Kidney capillary endothelial cell (primary cell): Measurements from ENCODE around the gene PRRX1.

ENCODE experiments used
- DNase-seq: peaks from one replicate; pipeline ENCODE4 v3.0.0-alpha.2; 2018; ENCODE audit warnings: low spot score

The PRRX1 gene

GRCh38 chr1:170664093-170664827 is at the start of gene PRRX1:
Gene PRRX1 (plus strand): TSS chr1:170664131. CDS start chr1:170664219, 88 bp downstream.
- no peak for DNase-seq

DNA sequence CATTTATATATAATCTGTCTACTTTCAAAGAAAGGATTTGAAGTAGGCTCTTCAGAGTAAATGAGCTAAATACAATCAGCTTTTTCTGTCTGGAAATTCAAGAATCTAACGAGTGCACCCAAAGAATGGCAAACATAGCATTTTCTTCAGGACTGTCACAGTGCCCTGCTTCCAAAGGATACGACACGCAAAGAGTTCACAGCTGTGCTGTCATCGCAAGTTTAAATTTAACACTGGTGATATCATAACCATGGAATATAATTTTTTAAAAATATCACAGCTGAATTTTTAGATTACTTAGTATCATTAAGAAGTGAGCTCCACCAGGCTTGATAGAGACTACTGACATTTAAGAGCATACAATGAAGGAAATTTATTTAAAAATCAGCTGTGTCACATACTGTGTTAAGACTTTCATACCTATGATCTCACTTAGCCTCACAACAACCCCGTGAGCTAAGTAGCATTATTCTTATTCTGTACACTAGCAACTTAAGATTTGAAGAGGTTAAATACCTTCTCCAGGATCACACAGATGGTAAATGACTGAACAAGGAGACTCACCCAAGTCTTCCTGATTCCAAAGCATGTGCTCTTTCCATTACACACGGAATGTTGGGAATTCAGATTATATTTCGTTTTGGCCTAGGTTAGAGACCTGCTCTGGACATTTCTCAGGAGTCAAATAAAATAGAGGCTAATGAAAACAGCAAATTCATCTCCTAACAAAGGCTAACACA is 46.2 kb upstream of the PRRX1 start:
- no peak for DNase-seq

- DNase-seq: no peak
These were observed 45.5 kb upstream of the PRRX1 start for GRCh38 chr1:170618421-170618820.

GRCh38 chr1:170619241-170620028 is 44.5 kb upstream of the PRRX1 start:
- peak; percentile 67 for DNase-seq

DNA sequence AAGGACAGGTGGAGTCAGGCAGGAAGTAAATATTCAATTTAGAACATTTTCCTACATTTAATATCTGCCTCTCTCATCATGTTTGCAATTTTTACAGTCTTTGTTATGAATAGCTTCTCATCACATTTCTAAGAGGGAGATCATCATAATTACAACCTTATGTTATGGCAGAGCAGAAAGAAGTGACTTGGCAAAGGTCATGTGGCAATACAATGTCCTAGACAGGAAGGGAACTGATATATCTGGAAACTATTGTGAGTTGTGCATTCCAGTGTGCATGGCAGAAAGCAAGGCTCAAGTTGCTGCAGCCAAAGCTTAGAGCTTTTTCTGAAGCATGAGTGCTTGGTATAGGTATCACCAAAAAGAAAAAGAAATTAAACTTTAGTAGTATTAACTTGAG is 43.8 kb upstream of the PRRX1 start:
- peak; percentile 51 for DNase-seq

- DNase-seq: peak; percentile 66
These were observed 40.8 kb upstream of the PRRX1 start for GRCh38 chr1:170623171-170623570.

DNA sequence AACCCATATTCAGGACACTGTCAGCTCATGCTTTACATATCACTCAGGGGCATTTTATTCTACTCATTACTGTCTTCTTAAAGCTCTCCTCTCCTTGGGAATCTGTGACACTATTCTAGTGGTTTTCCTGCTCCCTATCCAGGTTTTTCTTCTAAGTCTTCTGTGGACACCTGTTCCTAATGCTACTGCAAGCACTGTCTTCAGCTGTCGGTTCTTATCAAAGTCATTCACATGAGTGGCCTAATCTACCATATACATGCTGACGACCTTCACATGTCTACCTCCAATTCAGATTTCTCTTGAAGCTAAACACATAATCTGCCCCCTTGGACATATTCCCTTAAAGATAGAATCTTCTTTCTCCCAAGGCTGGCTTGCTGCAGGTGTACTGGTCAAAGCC is 39.8 kb upstream of the PRRX1 start:
- no peak for DNase-seq

DNA sequence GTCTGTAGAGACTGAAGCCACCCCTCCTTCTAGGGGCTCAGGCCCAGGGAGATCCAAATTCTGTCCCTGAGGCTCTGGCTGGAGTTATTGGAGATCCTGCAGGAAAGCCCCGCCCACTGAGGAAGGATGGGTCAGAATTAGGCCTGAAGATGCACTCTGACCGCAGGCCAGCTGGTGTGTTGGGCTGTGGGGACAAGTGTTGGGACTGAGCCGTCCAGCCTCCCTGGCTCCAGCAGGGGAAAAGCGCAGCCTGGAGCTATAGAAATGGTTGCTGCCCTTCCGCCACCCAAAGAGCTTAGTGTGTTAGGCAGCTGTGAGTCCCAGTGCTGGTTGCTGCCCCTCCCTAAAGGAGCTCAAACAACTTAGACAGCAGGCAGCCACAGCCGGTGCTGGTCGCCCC is 33.0 kb upstream of the PRRX1 start:
- no peak for DNase-seq

- peak; percentile 46 for DNase-seq
These were observed 29.6 kb upstream of the PRRX1 start for GRCh38 chr1:170634293-170634692.

DNA sequence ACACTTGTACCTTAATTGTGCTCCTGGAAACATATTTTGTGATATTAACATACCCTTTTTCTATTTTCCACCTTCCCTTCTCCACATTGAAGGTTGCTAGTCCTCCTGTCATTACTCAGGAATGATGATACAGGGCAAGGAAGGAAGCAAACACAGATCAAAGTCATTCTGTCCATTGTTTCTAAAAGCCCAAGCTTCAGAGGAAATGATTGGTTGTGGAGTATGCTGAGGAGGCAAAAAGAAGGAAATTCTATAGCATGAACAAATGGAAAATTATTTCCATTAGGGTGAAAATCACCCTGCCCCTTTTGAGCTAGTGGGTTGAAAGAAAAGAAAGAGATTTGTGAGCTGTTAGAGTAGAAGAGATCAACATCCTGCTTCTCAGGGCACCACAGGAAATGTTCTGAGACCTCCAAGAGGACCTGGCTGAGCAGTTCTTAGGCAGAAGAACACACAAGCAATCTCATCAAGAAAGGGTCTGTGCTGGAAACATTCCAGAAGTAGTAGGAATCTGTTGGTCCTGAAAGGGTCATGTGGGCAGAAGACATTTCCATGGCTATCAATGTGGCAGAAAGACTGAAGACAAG is 29.0 kb upstream of the PRRX1 start:
- peak; percentile 80 for DNase-seq

- no peak for DNase-seq
These were observed 23.4 kb upstream of the PRRX1 start for GRCh38 chr1:170640581-170640980.

DNA sequence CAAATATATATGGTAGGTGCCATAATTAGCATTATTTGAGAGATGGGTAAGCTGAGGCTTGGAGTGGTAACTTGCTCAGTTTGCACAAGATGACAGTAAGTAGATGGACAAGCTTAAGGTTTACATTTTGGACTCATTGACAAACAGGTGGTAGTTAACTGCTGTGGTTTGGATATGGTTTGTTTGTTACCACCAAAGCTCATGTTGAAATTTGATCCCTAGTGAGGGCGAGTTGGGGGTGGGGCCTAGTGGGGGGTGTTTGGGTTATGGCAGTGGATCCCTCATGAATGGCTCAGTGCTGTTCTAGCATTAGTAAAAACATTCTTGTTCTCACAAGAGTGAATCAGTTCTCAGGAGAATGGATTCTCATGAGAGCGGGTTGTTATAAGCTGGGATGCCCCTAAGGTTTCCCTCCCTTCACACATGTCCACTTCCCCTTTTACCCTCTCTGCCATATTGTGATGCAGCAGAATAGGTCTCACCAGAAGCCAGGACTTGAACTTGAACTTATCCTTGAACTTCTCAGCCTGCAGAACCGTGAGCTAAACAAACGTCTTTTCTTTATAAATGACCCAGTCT is 6.6 kb upstream of the PRRX1 start:
- DNase-seq: no peak

DNA sequence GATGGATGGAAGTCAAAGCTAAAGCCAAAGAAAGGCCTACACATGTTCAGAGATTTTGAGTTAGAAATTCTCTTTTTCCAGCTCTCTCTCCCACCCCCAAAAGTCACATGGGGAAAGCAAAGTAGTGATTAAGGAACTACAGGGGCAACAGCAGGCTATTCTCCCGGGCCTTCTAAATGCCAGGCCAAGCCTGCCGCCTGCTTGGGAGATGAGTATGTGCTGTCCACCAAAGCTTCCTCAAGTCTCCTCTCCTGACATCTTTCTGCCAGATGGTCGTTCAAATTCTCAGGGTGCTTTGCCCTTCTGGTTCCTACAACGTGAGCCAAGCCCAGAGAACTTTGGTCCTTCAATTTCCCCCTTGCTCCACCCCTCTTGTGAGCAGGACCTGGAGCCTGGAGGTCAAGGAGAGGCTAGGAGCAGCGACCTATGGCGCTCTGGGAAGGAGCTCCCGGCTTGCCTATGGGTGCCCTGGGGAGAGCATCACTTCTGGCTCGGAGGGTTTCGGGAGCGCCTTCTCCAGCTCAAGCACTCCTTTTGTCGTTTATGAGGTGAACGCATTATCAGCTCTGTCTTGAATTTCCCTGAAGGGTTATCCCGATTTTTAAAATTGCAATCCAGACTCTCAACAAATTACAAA is 4.4 kb upstream of the PRRX1 start:
- no peak for DNase-seq

GRCh38 chr1:170660281-170660713 is 3.6 kb upstream of the PRRX1 start:
- DNase-seq: no peak

DNA sequence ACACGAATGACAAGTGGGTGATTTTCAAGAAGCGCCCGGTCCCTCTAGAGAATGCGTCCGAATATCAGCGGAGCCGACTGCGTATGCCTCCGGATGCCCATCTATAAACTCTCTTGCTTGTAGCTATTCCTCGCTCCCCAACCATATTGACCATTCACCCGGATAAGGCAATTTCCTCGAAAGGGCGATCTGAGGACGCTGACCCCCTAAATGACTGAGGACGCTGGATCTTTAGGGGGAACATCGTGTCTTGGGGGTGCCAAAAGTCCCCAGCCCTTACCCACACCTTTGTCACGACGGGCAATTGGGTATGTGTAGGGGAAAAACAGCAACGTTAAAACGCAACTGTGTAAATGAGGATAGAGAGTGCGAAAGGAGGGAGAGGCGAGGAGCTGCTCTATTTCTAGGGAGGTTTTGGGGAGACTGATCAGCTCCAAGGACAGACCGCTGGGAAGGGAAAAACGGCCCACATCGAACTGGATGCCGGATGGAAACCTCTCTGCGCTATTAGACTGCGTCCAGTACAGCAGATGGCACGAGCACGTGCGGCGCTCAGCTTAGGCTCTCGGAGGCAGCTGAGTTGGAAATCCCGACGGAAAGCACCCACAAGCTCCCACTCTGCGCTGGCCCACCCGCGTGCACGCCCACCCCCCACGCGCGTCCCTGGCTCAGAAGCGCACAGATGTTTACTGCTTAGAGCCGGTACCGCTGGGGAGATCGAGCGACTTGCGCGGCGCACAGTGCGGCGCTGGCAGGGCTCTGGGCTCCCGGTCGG is 2.9 kb upstream of the PRRX1 start:
- DNase-seq: no peak

- DNase-seq: no peak
These were observed 2.1 kb upstream of the PRRX1 start for GRCh38 chr1:170661646-170662411.

DNA sequence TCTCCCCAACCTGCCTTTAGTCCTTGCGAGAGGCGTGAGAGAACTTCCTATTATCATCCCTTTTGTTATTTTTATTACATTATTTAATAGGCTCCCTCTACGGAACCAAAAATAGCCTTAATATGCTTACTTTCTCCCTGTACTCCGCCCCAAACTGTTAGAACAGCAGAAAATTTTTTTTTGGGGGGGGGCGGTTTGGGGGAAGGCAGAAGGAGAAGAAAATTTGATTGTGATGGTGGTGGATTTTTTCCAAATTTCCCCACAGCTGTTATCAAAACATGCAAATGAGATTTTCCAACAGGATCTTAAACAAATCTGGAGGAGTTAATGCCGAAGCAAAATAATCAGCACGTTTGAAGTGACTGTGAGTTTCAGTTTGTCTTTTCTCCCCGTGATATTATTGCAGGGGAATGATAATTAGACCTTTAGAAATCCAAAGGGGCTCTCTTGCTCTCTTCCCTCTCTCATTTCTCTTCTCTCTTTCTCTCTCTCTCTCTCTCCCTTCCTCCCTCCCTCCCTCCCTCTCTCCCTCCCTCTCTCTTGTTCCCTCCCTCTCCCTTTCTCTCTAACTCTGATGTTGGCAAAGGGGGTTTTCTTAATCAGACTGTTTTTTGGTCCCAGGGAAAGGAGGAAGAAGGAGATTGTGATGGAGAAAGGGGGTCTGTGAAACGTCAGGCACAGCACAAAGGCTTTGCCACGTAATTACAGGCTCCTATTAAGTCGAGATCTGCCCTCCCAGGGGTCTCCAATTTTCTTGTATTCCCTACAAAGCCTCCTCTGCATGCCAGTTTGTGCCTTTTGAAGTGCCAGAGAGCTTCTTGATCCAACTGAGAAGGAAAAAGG is 1.1 kb upstream of the PRRX1 start:
- no peak for DNase-seq

GRCh38 chr1:170663404-170664092 is 383 bp upstream of the PRRX1 start:
- no peak for DNase-seq
